SH-SY5Y (cell line): ENCODE data around the gene SHFL.

Source experiments
- GATA2 ChIP-seq: IDR thresholded peaks from 2 replicates; pipeline ENCODE4 v1.6.1; 2011; ENCODE audit warnings: mild to moderate bottlenecking, low read depth, low read length
- GATA3 ChIP-seq: IDR thresholded peaks from 2 replicates; pipeline ENCODE4 v1.6.1; 2011; ENCODE audit warnings: low read depth, mild to moderate bottlenecking, low read length, moderate library complexity

The SHFL gene

DNA sequence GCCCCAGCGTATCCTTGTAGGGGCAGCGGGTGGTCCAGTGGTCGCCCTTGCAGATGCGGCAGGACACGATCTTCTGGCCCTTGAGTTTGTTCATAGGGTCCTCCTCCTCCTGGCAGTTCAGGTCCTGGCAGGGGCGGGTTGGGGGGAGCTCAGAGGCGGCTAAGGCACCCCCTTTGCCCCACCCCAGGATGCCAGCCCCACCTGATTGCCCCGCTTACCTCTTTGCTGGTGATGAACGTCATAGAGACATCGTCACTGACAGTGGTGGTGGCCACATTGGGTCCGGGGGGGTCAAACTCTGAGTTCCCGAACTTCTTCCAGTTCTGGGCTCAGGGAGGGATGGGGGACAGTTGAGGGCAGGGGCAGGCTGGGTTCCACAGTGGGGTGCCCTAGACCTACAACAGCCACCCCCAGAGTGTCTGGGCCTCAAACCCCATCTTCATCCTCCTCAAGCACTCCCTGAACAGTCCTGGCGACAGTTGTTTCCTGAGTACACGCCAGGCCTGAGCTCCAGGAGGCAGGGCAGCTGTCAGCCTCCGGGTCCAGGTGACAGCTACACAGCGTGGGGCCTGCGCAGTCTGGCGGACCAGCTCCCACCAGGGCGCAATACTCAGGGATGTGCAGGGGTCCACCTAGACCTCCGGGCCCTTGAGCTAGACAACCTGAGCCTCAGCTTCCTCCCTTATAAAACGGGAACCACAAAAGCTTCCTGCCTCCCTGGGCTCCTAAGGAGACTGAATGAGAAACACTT, 30.9 kb downstream of the SHFL start:
- TF ChIP-seq GATA3 (no peak), GATA2 (no peak)

DNA sequence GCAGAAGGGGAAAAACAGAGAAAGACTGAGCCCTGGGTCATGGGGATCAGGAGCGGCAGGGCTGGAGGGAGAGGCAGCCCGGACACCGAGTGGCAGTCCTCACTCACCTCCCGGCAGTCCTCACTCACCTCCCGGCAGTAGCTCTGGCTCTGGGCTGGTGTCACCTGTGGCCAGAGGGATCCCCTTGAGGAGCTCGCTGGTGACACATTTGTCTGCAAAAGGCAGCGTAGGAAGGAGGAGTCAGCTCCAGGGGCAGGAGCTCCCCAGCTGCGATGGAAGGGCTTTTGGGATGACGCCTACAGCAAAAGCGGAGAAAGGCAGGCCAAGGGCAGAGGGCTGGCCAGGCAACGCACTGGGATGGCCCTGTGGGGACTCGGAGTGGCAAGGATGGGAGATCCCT, 32.8 kb downstream of the SHFL start:
- TF ChIP-seq GATA2: no peak

DNA sequence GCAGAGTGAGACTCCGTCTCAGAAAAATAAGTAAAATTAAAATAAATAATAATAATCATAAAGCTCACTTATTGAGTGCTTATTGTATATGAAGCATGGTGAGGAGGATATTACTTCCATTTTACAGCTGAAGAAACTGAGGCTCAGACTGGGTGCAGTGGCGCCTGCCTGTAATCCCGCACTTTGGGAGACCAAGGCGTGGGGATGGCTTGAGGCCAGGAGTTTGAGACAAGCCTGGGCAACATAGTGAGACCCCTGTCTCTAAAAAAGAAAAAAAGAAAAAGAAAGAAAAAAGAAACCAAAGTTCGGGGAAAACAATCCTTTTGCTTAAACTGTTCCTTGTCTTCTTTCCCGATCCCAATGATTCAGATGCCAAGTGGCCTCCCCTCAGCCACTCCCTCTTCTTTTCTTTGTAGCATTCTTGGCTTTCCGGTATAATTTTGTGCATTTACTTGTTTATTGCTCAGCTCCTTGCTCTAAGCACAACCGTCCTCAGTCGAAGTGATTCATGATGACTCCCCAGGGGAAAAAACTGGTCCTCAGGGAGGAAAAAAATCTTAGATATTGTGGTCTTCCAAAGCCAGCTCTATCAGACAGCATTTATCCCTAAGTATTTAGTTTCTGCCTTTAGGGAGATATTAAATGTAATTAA, 34.5 kb downstream of the SHFL start:
- TF ChIP-seq GATA3 (no peak), GATA2 (no peak)

DNA sequence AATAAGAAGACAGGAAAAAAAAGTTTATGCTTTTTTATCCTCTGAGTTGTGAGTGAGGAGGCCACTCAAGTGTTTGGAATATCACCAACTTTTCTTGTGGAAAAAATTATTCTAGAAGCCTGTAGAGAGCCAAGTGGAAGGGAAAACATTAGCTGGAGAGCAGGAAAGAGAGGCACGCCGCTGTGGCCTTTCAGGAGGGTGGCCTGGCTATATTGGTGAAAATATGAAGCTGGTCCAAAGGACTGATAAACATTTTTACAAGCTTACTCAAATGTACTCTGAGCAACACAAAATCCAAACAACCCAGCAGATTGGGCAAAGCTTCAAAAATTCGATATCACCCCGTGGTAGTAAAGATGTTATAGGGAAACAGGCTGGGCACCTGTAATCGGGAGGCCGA, 35.9 kb downstream of the SHFL start:
- TF ChIP-seq GATA3: no peak
- no peak for TF ChIP-seq GATA2

DNA sequence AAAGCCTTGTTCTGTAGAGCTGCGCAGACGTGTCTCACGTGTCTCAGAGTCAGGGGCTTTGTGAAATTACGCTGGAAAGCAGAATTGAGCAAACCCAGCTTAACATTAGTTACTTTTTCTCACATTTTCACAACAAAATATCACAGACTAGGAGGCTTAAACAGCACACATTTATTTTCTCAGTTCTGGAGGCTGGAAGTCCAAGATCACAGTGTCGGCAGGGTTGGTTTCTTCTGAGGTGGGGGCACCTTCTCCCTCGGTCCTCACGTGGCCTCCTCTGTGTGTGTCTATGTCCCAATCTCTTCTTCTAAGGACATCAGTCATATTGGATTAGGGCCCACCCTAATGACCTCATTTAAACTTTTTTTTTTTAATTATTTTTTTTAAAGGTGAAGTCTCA, 38.3 kb downstream of the SHFL start:
- TF ChIP-seq GATA2 (no peak), GATA3 (no peak)

DNA sequence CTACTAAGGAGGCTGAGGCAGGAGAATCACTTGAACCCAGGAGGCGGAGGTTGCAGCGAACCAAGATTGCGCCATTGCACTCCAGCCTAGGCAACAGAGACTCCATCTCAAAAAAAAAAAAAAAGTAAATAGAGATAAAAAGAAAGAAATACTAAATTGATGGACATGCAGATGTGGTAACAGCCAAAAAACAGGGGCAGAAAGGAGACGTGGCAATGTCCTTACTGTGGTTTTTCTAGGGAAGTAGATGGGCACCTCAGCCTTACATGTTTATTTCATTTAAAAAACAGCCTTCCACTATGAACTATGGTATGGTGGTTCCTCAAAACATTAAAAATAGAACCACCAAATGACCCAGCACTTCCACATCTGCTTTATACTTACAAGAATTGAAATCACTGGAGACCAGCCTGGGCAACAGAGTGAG, 40.1 kb downstream of the SHFL start:
- no peak for TF ChIP-seq GATA3
- no peak for TF ChIP-seq GATA2

DNA sequence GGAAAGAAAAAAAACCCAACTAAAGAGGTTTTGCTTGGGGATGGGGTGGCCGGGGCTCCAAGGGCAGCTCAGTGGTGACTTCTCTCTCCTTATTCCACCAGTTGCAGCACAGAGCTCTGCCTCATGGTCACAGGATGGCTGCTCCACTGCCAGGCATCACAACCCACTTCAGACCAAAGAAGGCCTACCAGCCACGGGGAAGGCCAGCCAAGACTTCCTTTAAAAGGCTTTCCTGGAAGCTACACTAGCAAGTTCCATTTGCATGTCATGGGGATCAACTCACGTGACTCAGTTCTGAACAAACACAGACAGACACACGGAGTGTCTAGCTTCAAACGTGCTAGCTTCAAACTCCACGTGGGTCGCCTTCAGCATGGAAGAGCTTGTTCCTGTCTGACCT, 46.8 kb downstream of the SHFL start:
- no peak for TF ChIP-seq GATA2
- TF ChIP-seq GATA3: no peak

DNA sequence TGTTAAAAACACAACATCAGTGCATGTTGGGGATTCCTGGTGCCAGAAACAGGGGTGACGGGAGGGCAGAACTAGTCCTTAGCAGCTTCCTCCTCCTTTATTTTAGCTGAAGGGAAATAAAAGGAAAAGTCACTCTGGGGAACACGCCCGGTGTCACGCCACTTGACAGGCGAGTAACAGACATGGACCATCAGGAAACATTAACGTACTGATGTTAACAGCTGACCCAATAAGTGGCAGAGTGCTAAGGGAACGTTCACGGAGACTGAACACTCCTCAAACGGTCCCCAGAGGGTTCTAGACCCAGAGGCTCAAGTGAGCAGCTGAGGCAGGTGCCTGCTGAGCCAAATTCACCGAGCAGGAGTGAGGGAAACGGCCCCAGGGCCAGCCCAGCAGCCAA, 47.5 kb downstream of the SHFL start:
- TF ChIP-seq GATA2: no peak
- TF ChIP-seq GATA3: no peak

DNA sequence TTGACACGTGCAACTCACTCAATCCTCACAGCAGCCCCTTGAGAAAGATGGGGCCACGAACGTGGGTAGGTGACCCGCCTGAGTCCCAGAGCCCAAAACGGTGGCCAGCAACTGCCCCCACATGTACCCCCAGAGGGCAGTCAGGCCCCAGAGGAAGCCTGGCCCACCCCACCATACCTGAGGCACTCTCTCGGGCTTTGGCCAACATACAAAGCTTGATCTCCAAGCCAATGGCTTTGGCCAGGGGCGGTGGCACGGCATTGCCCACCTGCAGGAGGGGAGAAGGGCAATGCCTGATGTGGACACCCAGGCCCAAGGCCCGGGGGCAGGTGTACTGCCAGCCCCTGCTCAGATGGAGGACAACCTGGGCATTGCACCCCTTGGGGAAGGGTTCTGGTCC, 47.9 kb downstream of the SHFL start:
- TF ChIP-seq GATA3 (no peak), GATA2 (no peak)

DNA sequence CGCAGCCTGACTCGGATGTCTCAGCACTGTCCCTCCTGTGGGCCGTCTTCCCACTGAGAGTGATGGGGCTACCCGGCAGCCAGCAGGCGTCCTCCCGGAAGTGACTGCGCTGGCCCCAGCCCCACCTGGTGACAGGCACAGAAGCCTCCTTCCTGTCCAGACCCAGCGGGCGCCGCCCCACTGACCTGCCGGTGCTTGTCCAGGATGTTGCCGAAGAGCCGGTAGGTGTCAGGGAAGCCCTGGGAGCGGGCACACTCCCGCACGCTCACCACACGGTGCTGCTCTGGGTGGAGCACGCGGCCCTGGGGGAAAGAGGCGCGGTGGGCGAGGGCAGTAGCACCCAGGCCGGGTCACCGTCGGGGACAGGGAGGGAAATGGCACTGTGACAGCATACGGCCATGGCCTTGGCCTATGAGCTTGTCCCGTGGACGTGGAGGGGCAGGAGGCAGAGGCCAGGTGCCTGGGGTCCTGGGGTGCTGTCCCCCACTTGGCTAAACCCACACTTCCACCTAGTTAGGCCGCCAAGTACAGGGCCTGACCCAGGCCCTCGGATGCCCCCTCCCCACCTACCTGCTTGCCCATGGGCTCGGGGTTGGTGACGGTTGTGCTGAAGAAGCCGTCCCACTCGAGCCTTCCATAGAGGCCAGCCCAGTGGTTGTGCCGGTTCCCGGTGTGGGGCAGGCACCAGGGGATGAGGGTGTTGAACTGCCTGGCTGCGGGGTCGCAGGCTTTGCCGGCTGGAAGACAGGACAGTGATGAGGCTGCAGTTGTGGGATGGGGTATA, 49.6 kb downstream of the SHFL start:
- TF ChIP-seq GATA3 (no peak), GATA2 (no peak)

DNA sequence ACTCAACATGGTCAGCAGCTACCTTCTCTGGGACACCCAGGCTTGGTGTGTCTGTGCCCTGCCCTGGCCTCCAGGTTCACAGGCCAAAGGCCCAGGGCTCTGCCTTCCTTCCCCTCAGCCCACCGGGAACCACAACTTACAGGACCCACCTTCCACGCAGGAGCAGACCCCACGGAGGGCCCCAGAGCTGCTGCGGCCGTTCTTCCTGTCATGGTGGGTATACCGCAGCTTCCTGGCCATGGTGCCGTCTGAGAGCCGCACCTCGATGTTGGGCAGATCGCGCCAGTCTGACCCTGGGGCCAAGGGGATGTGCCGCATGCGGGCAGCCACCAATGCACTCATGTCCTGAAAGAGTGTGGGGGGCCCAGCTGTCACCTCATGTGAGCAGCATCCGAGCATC, 50.8 kb downstream of the SHFL start:
- no peak for TF ChIP-seq GATA3
- no peak for TF ChIP-seq GATA2

DNA sequence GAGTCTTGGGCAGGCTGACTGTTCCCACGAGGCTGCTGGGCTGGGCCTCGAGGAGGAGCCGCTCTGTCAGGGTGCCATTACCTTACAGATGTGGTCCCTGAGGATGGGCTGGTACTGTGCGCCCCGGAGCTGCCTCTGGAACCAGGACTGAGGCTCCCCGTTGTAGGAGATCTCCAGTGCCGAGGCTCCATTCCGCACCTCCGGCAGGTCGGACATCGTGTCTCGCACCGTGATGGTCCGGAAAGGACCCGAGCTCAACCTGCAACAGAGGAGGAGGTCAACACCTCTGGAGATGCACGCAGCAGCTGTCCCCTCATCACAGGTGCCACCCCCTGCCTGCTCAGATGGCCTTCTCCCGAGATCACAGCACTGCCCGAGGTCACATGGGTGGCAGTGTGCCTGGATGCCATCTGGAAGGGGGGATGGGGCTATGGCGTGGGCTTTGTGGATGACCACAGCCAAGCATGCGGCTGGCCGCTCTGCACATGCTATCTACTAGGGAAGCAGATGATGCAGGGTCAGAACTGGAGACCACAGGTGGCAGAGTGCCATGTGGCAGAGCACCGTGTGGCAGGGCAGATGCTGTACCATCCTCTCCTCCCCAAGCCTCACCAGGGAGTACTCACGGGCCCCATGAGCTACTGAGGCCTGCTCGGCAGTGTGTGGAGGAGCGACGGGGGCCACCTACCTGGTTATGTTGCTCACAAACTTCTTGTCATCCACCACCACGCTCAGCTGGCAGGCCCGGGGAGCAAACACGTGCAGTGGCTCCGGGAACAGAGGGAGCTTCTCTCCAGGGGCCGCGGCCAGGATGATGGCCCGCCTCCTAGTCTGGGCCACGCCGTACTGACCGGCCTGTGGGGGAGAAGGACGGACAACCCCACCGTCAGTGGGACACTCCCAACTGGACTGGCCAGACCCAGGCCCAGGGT, 51.9 kb downstream of the SHFL start:
- TF ChIP-seq GATA3 (no peak), GATA2 (no peak)

DNA sequence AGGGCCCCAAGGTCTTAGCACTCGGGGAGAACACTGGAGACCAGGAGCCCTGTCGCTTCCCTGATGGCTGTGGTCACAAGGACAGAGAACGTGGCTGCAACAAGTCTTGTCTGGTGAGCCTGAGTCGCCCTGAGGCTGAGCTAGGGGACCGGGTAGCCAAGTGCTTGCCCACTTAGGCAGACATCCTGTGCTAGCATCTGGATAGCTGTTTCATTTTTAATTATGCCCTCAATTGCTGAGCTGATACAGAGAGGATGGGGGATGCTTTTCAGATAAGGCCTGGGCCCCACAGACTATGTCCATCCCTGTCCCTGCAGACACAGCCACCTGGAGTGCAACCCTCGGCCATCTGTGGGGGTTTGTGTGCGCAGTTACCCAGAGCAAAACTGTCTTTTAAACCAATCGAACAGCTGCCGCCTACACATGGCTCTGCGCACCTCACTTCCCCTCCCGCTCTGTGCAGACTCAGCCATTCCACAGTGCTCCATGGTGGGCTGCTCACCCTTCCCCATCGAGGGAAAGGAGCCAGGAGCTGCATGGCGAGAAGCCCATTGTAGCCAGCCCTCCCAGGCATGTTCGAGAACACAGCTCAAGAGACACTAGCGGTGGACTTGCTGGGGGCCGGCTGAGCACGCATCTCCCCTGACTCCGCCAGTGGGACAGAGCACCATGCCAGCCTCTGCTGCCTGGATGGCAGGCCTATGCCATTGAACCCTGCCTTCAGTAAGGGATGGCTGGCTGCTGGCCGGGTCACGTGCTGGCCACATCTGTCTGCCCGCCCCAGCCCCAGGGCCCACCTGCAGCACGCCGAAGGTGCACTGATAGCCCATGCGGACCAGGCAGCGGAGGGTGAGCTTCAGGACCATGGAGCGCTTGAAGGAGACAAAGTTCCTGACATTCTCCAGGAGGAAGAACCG, 53.0 kb downstream of the SHFL start:
- TF ChIP-seq GATA2 (peak; percentile 90), GATA3 (no peak)
